HFFc6 (cell line): ENCODE results near the gene HELB. TPM values are rescaled to one million over a fixed set of nuclear protein-coding genes. Genes with fewer than 3 reads are reported as not detected.

Experiments
- DNase-seq: peaks from one replicate; pipeline ENCODE4 v3.0.0-alpha.2; 2018
- H3K27ac Mint-ChIP-seq: 2 replicates; pipeline ENCODE4 v1.8.0; 2020; ENCODE audit warnings: mild to moderate bottlenecking, mixed read lengths
- H3K27me3 Mint-ChIP-seq: 2 replicates; pipeline ENCODE4 v1.8.0; 2021; ENCODE audit warnings: mild to moderate bottlenecking, moderate library complexity, mixed read lengths; ENCODE audit not compliant: insufficient read depth
- H3K36me3 Mint-ChIP-seq: 2 replicates; pipeline ENCODE4 v1.8.0; 2021; ENCODE audit warnings: low read depth, mixed read lengths
- H3K4me1 Mint-ChIP-seq: 2 replicates; pipeline ENCODE4 v1.8.0; 2020; ENCODE audit warnings: low read depth, mixed read lengths
- H3K4me3 Mint-ChIP-seq: 2 replicates; pipeline ENCODE4 v1.8.0; 2020; ENCODE audit warnings: mild to moderate bottlenecking, moderate library complexity, mixed read lengths
- H3K9me3 Mint-ChIP-seq: 2 replicates; pipeline ENCODE4 v1.8.0; 2020; ENCODE audit warnings: mild to moderate bottlenecking, mixed read lengths
- total RNA-seq, 6 experiments: library from RNA; stranded (reverse); fragmentation: NEBNext Ultra II Directional; extraction: Animal tissue kit (Norgen Biotek cat#: 25700); gene quantifications; 2 replicates in 1 of 6; 3 replicates in 5 of 6; pipeline ENCODE4 v1.2.3, GENCODE V29; 2021
- TF ChIP-seq, protein P1 (sequence below): fragments of 200-600 bp; sonication (generic); IDR thresholded peaks from 2 replicates; pipeline ENCODE4 v1.5.0; 2021; ENCODE audit warnings: antibody characterized with exemption, mild to moderate bottlenecking

Gene HELB
- total RNA-seq, 6 experiments from 2014 or later: 1.4 to 2.1 (median 1.8) TPM

DNA sequence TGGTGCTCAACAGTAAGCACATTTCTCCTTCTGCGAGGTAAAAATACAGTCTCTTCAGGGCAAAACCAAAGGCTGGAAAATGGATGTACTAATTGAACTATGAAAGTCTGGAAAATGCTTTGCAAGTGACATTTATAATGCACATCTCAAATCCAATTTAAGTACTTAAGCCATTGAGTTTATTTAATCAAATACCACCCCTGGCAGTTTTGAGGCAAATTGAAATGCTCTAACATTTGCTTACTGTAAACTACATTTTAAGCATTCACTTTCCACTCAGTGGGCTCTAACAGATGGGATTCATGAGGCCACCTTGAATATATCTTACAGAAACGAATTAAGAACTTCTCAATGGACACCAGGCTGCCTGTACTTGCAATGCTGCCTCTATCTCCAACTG is 69.7 kb downstream of the HELB start:
- TF ChIP-seq, protein P1, sequence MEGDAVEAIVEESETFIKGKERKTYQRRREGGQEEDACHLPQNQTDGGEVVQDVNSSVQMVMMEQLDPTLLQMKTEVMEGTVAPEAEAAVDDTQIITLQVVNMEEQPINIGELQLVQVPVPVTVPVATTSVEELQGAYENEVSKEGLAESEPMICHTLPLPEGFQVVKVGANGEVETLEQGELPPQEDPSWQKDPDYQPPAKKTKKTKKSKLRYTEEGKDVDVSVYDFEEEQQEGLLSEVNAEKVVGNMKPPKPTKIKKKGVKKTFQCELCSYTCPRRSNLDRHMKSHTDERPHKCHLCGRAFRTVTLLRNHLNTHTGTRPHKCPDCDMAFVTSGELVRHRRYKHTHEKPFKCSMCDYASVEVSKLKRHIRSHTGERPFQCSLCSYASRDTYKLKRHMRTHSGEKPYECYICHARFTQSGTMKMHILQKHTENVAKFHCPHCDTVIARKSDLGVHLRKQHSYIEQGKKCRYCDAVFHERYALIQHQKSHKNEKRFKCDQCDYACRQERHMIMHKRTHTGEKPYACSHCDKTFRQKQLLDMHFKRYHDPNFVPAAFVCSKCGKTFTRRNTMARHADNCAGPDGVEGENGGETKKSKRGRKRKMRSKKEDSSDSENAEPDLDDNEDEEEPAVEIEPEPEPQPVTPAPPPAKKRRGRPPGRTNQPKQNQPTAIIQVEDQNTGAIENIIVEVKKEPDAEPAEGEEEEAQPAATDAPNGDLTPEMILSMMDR: no peak
- H3K27me3 Mint-ChIP-seq: peaks cover 9% of the 10 kb centered on the region

DNA sequence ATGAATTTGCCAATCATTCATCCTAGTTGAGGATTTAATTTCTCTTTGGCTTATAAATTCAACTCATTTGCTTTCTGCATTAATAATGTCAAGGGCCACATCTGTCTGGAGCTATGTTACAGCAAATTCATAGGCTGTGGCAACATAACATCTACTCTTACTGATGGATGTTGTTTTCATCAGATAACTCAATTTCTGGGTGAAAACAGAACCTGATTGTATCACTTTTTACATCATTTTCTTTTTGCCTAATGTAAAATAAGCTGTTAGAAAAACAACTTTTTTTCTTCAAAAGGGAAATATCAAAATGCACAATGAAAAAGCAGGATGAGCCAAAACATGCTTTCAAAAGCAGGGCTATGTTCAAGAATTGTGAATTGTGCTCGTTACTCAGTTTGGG is 73.3 kb downstream of the HELB start:
- no peaks in the 10 kb centered on the region for H3K9me3 Mint-ChIP-seq
- peaks cover 9% of the 10 kb centered on the region for H3K27me3 Mint-ChIP-seq
- H3K4me3 Mint-ChIP-seq: no peak overlapping the region
- no peaks in the 10 kb centered on the region for H3K4me1 Mint-ChIP-seq
- H3K27ac Mint-ChIP-seq: no peak overlapping the region
- no peak for DNase-seq
- no peaks in the 10 kb centered on the region for H3K36me3 Mint-ChIP-seq
- TF ChIP-seq, protein P1: no peak

More for the DNA sequence above, 69.7 kb downstream of the HELB start:
- no peaks in the 10 kb centered on the region for H3K9me3 Mint-ChIP-seq
- no peak overlapping the region for H3K4me3 Mint-ChIP-seq
- H3K27ac Mint-ChIP-seq: no peak overlapping the region
- DNase-seq: no peak
- no peaks in the 10 kb centered on the region for H3K4me1 Mint-ChIP-seq
- no peaks in the 10 kb centered on the region for H3K36me3 Mint-ChIP-seq

DNA sequence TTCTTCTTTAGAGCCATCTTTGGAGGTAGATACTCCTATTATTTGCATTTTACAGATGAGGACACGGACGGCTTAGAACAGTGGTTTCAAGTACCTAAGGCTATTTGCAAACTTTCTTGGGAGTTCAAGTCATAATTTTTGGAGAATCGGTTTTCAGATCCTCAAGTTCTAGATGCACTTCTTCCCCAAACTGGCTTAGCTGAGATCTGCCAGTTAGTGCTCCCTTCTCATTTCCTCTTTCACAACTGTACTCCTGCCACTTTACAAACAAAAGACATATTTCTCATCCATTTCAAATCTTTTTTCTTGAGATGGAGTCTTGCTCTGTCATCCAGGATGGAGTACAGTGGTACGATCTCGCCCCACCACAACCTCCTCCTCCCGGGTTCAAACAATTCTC is 77.3 kb downstream of the HELB start:
- Mint-ChIP-seq H3K36me3 (no peaks in the 10 kb centered on the region), H3K9me3 (no peaks in the 10 kb centered on the region), H3K27ac (no peak overlapping the region), H3K4me1 (no peaks in the 10 kb centered on the region), H3K4me3 (no peak overlapping the region), H3K27me3 (peaks cover 9% of the 10 kb centered on the region)
- TF ChIP-seq, protein P1: no peak
- DNase-seq: no peak

DNA sequence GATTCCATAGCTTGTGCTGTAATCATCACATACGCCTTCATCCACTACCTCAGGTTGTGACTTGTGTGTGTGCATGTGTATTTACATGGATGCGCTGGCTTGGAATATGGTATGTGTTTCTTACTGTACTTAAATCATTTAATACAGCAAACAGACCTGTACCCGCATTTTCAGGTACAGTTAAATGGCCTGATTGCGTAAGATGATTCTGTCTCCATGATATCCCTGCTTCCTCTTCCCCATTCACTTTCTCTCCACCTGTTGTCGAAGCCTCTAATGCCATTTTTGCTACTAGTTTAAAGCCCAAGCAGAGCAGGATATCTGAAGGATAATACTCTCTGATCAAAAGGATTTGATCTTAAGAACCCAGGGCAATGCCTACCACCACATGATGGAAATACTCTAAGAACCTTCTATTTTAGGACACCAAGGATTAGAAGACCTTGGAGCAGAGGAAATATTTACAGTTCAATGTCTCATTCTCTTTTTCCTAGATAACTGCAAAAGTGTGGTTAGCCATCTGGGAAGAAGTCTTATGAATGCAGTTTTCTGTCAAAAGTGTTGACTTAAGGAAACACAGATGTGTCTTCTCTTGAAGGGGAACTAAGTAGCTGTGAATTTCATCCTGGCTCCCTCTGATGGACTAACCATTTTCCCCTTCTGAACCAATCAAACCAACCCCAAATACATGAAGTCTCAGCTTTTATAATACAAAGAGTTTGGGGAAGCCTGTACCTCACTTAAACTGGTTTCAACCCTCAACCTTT is 78.7 kb downstream of the HELB start:
- H3K27ac Mint-ChIP-seq: no peak overlapping the region
- H3K4me3 Mint-ChIP-seq: no peak overlapping the region
- no peaks in the 10 kb centered on the region for H3K9me3 Mint-ChIP-seq
- peaks cover 9% of the 10 kb centered on the region for H3K27me3 Mint-ChIP-seq
- H3K36me3 Mint-ChIP-seq: no peaks in the 10 kb centered on the region
- no peak for DNase-seq
- TF ChIP-seq, protein P1: no peak
- no peaks in the 10 kb centered on the region for H3K4me1 Mint-ChIP-seq

DNA sequence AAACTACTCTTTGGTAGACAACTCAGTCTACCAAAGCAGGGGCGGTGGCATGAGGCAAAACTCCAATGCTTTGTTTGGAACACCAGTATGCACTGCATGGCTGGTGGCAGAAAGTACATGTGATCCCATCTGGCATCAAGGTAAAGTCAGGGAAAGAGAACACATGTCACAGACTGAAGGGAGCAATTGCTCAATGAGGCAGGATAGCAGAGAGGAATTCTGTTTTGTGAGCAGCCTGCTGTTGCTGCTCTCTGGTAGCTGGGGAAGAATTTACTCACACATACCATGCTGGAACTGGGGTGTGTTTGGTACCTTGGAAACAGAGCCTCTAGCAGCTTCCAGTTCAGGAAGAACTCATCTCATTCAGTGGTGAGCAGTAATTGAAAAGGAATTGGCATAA is 84.8 kb downstream of the HELB start:
- H3K4me3 Mint-ChIP-seq: no peak overlapping the region
- H3K36me3 Mint-ChIP-seq: no peaks in the 10 kb centered on the region
- no peaks in the 10 kb centered on the region for H3K4me1 Mint-ChIP-seq
- TF ChIP-seq, protein P1: no peak
- H3K27me3 Mint-ChIP-seq: peaks cover 2% of the 10 kb centered on the region; the same call in 1 of the 2 replicates
- no peak for DNase-seq
- H3K27ac Mint-ChIP-seq: no peak overlapping the region
- no peaks in the 10 kb centered on the region for H3K9me3 Mint-ChIP-seq

Other genes starting within 250 kb of the HELB start
- 10 to 100 TPM; 41.1 to 53.1 (median 45.5) TPM for gene LLPH, start 171.7 kb upstream of the HELB start, total RNA-seq
- 100 to 1,000 TPM in 3 of 6 experiments, 10 to 100 TPM in 3; 92.3 to 112 (median 104) TPM for gene TMBIM4, start 132.5 kb upstream of the HELB start, total RNA-seq
- 1 to 10 TPM in 5 of 6 experiments, under 1 TPM in 1; 0.83 to 4.7 (median 3.6) TPM for gene IRAK3, start 113.3 kb upstream of the HELB start, total RNA-seq